Subcutaneous abdominal adipose tissue (tissue), 5 donors: ENCODE results near the gene TAS2R42.

Experiments used
- H3K27ac ChIP-seq: one replicate; pipeline ENCODE4 v1.7.0; 2013; ENCODE audit warnings: low read depth, mild to moderate bottlenecking, inconsistent platforms, low read length, moderate library complexity
- H3K27me3 ChIP-seq, 5 donors: one replicate each; pipeline ENCODE4 v1.7.0; 2013; ENCODE audit warnings: low read length in 5 of 5, inconsistent platforms in 1 of 5; ENCODE audit not compliant: control insufficient read depth in 5 of 5, insufficient read depth in 4 of 5
- H3K36me3 ChIP-seq, 5 donors: one replicate each; pipeline ENCODE4 v1.7.0; 2013; ENCODE audit warnings: low read length in 5 of 5; ENCODE audit not compliant: control insufficient read depth in 5 of 5, insufficient read depth in 5 of 5
- H3K4me1 ChIP-seq, 5 donors: one replicate each; pipeline ENCODE4 v1.7.0; 2013; ENCODE audit warnings: low read length in 5 of 5, mild to moderate bottlenecking in 3 of 5, moderate library complexity in 1 of 5; ENCODE audit not compliant: control insufficient read depth in 5 of 5, insufficient read depth in 5 of 5
- H3K4me3 ChIP-seq, 5 donors: one replicate each; pipeline ENCODE4 v1.7.0; 2013; ENCODE audit warnings: low read length in 5 of 5, low read depth in 1 of 5
- H3K9ac ChIP-seq, 5 donors: one replicate each; pipeline ENCODE4 v1.7.0; 2013; ENCODE audit warnings: low read length in 5 of 5, mild to moderate bottlenecking in 4 of 5, moderate library complexity in 3 of 5
- H3K9me3 ChIP-seq, 5 donors: one replicate each; pipeline ENCODE4 v1.7.0; 2013; ENCODE audit warnings: low read length in 5 of 5; ENCODE audit not compliant: control insufficient read depth in 5 of 5
- donor health status: healthy.
- donor health status: healthy.
- donor health status: healthy.
- donor health status: healthy.
- donor health status: healthy.

The TAS2R42 gene

GRCh38 chr12:11186837-11187236 lies at the start of gene TAS2R42:
TAS2R42 (minus strand) TSS chr12:11186937; CDS start chr12:11186937, 0 bp downstream.
- no peaks in the 10 kb centered on the region for H3K9me3 ChIP-seq
- H3K4me1 ChIP-seq = no peaks in the 10 kb centered on the region
- H3K27ac ChIP-seq = no peak within 1 kb of the TSS
- H3K9ac ChIP-seq = no peak within 1 kb of the TSS
- H3K36me3 ChIP-seq = peaks cover 0 to 7% (median 0%) of the 10 kb centered on the region in 5 donors
- H3K4me3 ChIP-seq = no peak within 1 kb of the TSS
- H3K27me3 ChIP-seq = no peaks in the 10 kb centered on the region

- Histone ChIP-seq H3K4me3 (no peak overlapping the region), H3K36me3 (no peaks in the 10 kb centered on the region), H3K9me3 (peaks cover 0 to 5% (median 0%) of the 10 kb centered on the region in 5 donors), H3K27me3 (no peaks in the 10 kb centered on the region), H3K9ac (no peak overlapping the region), H3K27ac (no peak overlapping the region), H3K4me1 (no peaks in the 10 kb centered on the region)
Observed at GRCh38 chr12:11233532-11233931, 46.8 kb upstream of the TAS2R42 start.

- Histone ChIP-seq H3K9ac (no peak overlapping the region), H3K9me3 (no peaks in the 10 kb centered on the region), H3K27ac (no peak overlapping the region), H3K27me3 (no peaks in the 10 kb centered on the region), H3K4me3 (no peak overlapping the region), H3K36me3 (no peaks in the 10 kb centered on the region), H3K4me1 (no peaks in the 10 kb centered on the region)
Observed at GRCh38 chr12:11228296-11228879, 41.7 kb upstream of the TAS2R42 start.

- Histone ChIP-seq H3K9me3 (no peaks in the 10 kb centered on the region), H3K4me3 (no peak overlapping the region), H3K27ac (no peak overlapping the region), H3K36me3 (no peaks in the 10 kb centered on the region), H3K9ac (no peak overlapping the region), H3K27me3 (no peaks in the 10 kb centered on the region), H3K4me1 (no peaks in the 10 kb centered on the region)
Observed at GRCh38 chr12:11227373-11227772, 40.6 kb upstream of the TAS2R42 start.

GRCh38 chr12:11209113-11209512 lies 22.4 kb upstream of the TAS2R42 start:
- peaks cover 0 to 3% (median 0%) of the 10 kb centered on the region in 5 donors for H3K9me3 ChIP-seq
- H3K27ac ChIP-seq = no peak overlapping the region
- no peak overlapping the region for H3K9ac ChIP-seq
- no peaks in the 10 kb centered on the region for H3K27me3 ChIP-seq
- peaks cover 0 to 10% (median 0%) of the 10 kb centered on the region in 5 donors for H3K36me3 ChIP-seq
- H3K4me3 ChIP-seq = no peak overlapping the region
- no peaks in the 10 kb centered on the region for H3K4me1 ChIP-seq

GRCh38 chr12:11204173-11204572 lies 17.4 kb upstream of the TAS2R42 start:
- Histone ChIP-seq H3K4me1 (no peaks in the 10 kb centered on the region), H3K9me3 (peaks cover 0 to 2% (median 0%) of the 10 kb centered on the region in 5 donors), H3K27ac (no peak overlapping the region), H3K9ac (no peak overlapping the region), H3K4me3 (no peak overlapping the region), H3K27me3 (no peaks in the 10 kb centered on the region), H3K36me3 (no peaks in the 10 kb centered on the region)

- Histone ChIP-seq H3K36me3 (no peaks in the 10 kb centered on the region), H3K27ac (no peak overlapping the region), H3K4me1 (no peaks in the 10 kb centered on the region), H3K27me3 (no peaks in the 10 kb centered on the region), H3K4me3 (no peak overlapping the region), H3K9me3 (peaks cover 0 to 2% (median 0%) of the 10 kb centered on the region in 5 donors), H3K9ac (no peak overlapping the region)
Observed at GRCh38 chr12:11202811-11203210, 16.1 kb upstream of the TAS2R42 start.

GRCh38 chr12:11183011-11183410 lies 3.7 kb downstream of the TAS2R42 start:
- H3K4me1 ChIP-seq = no peaks in the 10 kb centered on the region

GRCh38 chr12:11182529-11182928 lies 4.2 kb downstream of the TAS2R42 start:
- Histone ChIP-seq H3K27ac (no peak overlapping the region), H3K36me3 (no peaks in the 10 kb centered on the region), H3K27me3 (no peaks in the 10 kb centered on the region), H3K9me3 (no peaks in the 10 kb centered on the region), H3K4me1 (no peaks in the 10 kb centered on the region), H3K9ac (no peak overlapping the region), H3K4me3 (no peak overlapping the region)

More at GRCh38 chr12:11183011-11183410, 3.7 kb downstream of the TAS2R42 start:
- Histone ChIP-seq H3K4me3 (no peak overlapping the region), H3K9me3 (no peaks in the 10 kb centered on the region), H3K27ac (no peak overlapping the region), H3K36me3 (no peaks in the 10 kb centered on the region), H3K9ac (no peak overlapping the region), H3K27me3 (no peaks in the 10 kb centered on the region)

GRCh38 chr12:11178250-11178649 lies 8.5 kb downstream of the TAS2R42 start:
- Histone ChIP-seq H3K9me3 (no peaks in the 10 kb centered on the region), H3K4me1 (peaks cover 0 to 3% (median under 1%) of the 10 kb centered on the region in 5 donors), H3K36me3 (peaks cover 0 to 4% (median 0%) of the 10 kb centered on the region in 5 donors), H3K4me3 (no peak overlapping the region), H3K27me3 (no peaks in the 10 kb centered on the region), H3K9ac (no peak overlapping the region), H3K27ac (no peak overlapping the region)
